Midbrain (tissue), 1 donor: Measurements from ENCODE around the gene ROR1.

Experiments used
- DNase-seq: peaks from one replicate; lab custom pipeline; 2025; lab: John Stamatoyannopoulos, UW

The ROR1 gene

DNA sequence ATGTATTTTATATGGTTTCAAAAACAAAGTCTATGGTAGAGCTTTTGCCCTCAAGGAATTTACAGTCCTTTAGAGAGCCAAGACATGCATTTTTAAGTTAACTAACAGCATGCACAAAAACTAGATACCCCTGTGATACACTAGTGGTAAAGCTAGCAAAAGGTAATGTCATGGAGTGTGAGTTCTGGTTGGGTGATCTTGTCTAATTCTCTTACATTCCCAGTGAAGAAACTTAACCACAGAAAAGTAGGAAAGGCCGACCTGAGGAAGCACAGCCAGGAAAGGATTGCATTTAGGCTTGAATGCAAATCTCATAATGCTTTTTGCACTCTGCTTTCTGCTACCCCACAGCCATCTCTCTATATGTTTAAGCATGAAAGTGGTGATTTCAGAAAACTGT, 202.2 kb downstream of the ROR1 start:
- DNase-seq = no peak

DNA sequence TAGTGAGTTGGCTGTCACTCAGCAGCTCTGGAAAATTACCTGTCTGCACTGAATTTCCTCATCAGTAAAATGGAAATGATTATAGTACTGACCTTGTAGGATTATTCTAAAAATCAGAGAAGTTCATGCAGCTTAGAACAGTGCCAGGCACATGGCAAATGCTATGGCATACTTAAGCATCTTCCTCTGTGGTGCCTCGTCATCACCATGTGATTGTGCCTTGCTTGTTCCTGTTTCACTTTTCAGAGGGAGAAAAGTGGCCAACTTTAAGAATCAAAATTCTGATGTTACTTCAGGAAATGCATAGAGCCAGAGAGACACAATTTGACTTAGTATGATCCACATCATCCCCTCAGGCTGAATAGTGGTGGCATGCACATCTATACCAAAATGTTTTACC, 203.6 kb downstream of the ROR1 start:
- DNase-seq = no peak

DNA sequence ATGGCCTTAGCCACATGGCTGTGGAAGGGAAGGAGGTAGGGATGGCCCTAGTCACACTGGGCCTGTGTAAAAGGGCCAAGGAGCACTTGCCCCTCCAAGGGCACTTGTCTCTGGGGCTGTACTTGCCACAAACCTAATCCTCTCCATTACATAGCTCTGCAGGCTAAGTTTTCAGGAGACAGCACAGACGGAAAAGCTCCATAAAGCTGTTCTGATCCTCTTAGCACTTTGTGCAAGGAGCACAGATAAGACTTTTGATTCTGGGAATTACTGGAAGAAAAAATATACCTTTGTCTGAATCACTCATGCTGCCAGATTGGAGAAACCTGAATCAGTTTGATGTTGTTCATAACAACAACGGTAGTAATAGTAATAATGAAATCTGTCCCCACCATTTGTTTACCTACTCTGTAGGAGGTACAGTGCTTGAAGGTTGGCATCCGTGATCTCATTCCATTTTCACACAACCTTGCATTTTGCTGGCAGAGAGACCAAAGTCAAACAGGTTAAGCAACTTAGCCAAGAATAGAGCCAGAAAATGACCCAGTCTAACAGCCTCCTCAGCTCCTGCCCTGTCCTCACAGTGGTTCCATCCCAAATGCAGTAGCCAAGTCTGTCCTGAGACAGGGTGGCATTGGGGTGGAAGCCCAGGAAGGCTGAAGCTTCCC, 207.1 kb downstream of the ROR1 start:
- DNase-seq = no peak

DNA sequence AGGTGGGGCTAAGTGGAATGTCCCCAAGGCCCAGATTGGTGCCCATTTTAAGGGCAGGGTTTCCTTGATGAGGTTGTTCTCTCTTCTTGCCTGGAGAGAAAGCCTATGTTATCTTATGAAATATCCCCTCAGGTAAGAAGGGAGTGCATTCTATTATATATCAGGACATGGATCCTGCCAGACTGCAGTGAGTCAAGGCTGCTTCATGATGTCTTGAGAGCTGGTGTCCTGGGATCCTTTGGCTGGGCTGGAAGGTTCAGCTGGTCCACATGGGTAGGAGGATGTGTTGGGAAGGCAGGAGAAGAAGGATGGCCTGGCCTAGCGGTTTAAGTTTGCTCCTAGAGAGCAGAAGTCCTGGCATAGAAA, 207.6 kb downstream of the ROR1 start:
- DNase-seq = no peak

GRCh38 chr1:63982201-63982600, 208.4 kb downstream of the ROR1 start:
- no peak for DNase-seq

GRCh38 chr1:63983391-63984256, 209.8 kb downstream of the ROR1 start:
- no peak for DNase-seq

- no peak for DNase-seq
These were observed 210.6 kb downstream of the ROR1 start for GRCh38 chr1:63984257-63984929.

DNA sequence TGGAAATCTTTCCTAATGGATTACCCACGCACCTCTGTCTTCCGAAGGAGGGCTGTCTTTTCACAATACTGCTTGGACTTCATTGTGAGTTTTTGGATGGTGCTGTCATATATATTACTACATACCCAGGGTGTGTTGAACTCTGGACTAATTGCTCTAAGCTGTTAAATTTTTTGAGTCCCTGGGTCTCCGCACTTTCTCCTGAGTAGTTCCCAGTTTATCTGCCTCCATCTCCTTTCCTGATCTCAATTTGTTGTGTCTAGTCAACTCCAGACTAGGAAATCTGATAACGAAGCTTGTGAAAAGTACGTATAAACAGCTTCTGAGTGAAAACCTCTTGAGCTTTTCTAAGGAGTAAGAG, 211.1 kb downstream of the ROR1 start:
- DNase-seq = no peak

DNA sequence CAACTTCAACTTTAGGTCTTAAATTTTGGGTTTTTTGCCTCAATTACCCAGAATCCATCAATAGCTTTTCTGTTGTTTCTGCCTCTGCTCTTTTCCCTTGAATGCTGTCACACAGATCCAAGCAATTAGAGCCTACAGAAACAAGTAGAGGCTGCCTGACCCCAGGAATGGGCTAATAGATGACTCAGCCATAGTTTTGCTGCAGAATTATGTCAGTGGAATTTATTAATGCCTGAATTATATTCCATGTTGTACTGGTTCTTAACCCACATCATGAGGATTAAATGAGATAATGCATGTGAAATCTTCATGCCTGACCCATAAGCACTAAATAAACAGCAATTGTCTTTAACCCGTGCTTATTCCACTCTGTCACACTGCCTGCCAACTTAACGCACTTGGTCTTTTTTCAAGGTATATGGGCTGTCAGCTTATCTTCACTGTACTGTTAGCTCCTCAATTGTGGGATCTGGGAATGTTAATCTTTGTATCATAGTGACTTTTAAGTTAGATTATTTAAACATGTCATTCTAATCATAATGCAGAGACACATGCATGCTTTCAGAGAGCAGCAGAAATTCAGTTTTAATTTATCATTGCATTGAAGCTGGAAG, 213.3 kb downstream of the ROR1 start:
- DNase-seq = no peak

GRCh38 chr1:63987628-63988024, 213.8 kb downstream of the ROR1 start:
- DNase-seq = no peak

DNA sequence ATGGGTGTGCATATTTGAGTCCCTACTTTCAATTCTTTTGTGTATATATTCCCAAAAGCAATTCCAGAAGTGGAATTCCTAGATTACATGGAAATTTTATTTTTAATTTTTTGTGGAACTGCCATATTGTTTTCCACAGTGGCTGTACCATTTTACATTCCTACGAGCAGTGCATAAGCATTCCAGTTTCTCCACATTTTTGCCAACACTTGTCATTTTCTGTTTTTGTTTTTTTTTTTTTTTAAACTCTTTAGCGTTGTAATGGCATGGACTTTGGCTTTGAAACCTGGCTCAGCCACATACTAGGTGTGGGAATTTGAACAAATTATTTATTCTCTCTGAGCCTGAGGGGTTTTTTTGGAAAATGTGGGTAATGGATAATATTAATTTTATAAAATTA, 215.1 kb downstream of the ROR1 start:
- no peak for DNase-seq

DNA sequence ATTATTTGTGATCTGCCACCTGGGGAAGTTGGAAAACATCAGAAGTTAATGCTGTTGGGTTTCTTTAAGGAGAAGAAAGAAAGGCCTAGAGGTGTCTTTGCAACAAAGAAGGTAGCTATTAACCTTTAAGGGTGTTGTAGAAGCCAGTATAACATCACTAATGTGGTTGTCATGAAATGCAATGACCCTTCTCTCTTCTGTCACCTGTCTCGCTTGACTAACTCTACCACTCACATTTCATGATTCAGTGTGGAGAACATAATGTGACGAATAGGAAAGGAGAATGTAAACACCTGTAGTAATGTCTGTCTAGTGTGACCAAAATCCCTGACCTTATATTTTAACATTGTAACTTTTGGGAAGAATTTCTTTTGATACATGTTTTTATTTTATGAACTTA, 217.9 kb downstream of the ROR1 start:
- DNase-seq = no peak

DNA sequence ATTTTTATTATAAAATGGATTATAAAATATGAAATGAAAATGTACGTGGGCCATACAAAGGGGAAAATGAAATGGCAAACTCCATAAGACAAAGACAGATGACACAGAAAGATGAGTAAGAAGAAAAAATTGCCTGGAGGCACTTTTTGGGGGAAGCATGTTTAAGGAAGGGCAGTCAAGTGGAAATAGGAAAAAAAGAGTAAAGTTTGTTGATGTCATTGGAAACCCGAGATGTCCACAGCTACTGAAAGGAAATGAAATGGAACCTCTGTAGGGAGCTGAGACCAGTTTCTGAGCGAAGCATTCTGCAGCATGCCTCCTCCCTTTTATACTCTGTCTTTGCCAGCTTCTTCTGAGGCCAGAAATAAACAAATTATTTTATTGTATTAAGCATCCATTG, 226.2 kb downstream of the ROR1 start:
- DNase-seq = no peak

GRCh38 chr1:64001038-64001437, 227.2 kb downstream of the ROR1 start:
- no peak for DNase-seq

DNA sequence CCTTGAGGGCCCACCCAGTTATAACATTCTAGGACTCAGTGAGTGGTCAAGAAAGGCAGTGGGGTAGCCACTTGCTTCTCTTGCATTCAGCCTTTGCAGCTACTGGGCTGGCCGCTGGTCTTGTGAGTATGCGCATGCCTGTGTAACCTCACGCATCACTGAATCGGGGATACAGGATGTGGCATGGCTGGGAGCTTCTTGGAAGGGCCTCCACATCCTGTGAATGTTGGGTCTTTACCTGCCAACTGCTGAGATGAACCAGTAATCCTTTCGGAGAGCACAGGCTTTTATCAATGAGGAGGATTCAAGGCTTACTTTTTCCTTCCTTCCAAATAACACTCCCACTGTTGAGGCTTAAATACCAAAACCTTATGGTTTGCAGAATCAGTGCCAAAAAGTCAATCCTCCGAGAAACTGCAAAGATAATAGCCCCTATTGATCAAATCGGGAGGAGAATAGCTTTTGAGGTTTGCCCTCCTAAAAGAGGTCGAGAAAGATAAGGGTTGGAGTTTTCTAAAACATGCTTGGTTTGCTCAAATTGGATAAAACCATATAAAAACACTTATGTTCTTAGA, 230.7 kb downstream of the ROR1 start:
- DNase-seq = no peak

DNA sequence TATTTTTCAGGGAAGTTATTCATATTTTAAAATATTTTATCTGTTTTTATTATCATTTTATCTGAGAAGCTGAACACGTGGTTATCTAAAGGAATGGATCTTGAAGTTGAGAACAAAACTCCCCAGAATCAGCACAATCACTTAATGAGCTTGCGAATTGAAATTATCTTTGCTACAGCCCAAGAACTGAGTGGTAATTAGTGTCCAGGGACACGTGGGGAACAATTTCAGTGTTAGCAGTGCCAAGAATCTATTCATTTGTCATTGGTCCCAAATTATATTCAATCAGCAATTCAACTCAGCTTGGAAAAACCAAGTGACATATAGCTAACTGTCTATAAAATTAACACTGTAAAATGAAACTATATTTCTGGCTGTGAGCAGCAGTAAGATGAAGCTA, 232.0 kb downstream of the ROR1 start:
- no peak for DNase-seq

DNA sequence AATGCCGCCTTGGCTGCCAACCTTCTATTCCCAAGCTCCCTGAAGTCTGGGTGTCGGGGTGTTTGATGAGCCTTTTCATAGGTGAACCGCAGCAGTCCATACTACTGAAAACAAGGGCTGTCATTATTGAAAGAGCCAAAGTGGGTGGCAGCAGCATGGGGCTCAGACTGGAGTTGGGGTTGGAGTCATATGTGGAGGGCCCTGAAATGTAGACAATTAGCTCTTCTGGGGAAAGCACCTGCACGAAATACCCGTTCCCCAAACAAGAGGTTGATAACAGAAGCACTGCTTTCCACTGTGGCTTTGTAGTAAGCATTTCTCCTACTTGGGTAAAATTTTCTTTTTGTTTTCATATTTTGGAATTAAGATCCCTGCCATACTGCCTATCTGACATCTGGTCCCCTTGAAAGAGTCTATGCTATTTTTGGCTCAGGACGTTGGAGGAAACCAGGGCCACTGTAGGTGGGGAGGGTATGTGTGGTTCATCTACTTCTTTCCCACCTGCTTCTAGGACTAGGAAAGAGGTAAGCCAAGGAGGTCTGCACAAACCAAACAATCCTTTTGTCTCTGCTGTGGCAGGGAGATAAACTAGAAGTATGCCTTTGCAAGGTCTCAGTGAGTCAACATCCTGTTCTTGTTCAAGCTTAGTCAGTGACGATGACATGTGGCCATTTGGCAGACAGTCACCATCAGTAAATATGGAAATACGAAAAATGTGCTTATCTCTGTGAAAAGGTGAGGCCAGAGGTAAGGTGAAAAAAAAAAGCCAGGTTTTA, 232.6 kb downstream of the ROR1 start:
- DNase-seq = no peak

DNA sequence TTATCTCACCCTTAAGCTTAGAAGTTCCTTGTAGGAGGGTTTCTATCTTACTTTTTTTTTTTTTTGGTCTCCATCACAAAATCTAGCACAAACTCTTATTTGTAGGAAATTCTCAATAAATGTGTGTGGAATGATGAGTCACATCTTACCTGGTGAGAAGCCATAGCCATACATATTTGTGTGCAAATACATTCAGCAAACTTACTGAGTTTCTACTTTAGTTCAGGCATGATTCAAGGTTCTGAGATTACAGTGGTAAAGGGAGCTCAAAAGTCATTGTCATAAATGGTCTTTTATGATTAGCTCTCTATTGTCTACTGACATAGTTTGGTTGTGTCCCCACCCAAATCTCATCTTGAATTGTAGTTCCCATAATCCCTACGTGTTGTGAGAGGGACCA, 236.5 kb downstream of the ROR1 start:
- no peak for DNase-seq

- no peak for DNase-seq
These were observed 239.6 kb downstream of the ROR1 start for GRCh38 chr1:64013395-64013794.

DNA sequence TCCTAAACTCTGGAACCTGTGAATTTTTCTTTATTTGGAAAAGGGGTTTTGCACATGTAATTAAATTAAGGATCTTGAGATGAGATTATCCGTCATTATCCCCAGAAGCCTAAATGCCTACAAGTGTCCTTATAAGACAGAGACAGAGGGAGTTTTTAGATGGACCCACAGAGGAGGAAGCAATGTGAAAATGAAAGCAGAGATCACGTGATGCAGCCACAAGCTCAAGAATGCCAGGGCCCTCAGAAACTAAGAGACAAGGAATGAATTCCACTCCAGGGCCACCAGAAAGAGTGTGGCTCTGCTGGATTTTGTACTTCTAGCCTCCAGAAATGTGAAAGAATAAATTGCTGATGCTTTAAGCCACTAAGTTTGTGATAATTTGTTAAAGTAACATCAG, 246.0 kb downstream of the ROR1 start:
- DNase-seq = peak; percentile 55

GRCh38 chr1:64021066-64021465, 247.2 kb downstream of the ROR1 start:
- DNase-seq = no peak

- DNase-seq = no peak
These were observed 251.2 kb downstream of the ROR1 start for GRCh38 chr1:64025051-64025450.
